ENCODE data around the gene ZNF362.
"Not testable (repeated sequence)": the region's sequence is repeated elsewhere in the genome, so short reads cannot be mapped to it uniquely, and the experiment has no call there.

Gene ZNF362

DNA sequence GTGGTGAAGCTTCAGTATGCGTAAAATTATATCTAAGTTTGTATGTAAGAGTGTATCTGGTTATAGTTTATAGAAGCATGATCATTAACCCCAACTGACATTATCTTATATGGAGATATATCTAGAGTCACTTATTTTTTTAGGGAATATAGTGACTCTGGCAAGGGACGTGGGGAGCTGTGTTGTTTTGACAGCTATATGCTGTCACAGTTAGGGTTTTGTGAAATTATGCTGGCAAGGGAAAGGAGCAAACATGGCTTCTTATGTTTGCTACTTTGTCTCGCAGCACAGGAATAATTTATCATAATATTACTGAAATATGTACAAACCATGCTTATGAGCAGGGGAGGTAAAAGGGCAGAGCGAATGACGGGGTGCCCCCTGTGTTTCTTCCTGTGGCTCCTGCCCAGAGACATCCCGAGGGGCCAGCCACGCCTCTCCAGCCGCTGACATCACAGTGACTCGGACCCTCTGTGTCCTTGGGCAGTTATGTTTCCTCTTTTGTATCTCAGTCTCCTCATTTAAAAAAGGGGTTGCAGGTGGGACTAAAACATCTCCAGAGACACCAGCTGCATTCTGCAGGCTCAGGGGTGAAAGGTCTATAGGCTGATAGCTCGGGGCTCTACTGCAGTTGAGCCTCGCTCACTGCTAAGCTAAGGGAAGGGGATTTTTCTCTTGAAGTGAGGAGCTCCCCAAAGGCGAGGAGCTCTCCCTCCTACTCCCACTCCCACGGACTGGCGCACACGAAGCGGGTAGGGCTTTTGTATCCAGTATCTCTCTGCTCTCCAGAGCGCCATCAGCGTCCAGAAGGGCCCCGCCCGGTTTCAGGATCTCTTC, 49.7 kb downstream of the ZNF362 start:
- no peak for DNase-seq (ENCODE audit: low read depth in 2 of 2)

DNA sequence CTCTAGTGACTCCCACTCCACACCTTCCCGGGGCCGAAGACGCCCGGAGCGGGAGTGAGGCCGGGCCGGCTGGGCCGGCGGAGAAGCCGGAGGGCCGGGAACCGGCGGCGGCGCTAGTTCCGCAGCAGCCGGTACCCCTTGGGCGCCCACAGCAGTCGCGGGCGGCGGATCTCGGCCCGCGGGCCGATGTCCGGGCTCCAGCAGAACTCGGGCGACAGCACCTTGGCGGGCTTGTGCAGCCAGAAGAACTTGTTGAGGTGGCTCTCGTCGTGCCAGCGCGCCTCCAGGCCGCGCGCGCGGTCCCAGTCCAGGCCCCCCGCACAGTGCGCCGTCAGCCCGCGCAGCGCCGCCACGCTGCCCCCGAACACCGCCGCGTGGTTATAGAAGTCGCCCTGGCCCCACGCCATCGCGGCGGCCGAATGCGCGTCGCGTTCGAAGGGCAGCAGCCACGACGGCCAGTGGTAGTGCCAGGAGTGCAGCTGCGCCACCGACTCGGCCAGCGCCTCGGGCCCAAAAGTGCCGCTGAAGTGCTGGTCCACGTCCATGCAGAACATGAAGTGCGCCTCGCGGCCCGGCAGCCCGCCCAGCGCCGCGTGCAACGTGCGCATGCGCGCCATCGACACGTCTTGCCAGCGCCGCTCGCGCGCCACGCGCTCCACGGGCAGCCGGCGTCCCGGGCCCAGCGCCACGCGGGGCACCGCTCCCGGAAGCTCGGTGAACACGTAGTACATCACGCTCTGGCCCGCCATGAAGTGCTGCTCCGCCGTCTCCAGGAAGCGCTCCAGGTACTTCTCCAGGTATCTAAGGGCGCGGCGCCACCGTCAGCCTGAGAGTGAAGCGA, 50.6 kb downstream of the ZNF362 start:
- no peak for DNase-seq (ENCODE audit: low read depth in 2 of 2)

DNA sequence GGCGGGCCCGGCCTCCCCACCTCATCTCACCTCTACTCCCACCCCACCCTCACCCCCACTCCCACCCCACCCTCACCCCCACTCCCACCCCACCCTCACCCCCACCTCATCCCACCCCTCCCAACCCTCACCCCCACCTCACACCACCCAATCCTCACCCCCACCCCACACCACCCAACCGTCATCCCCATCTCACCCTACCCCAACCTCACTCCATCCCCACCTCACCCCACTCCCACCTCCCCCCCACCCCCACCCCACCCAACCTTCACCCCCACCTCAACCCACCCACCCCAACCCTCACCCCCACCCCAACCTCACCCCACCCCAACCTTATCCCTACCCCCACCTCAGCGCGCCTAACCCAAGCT, 51.2 kb downstream of the ZNF362 start:
- no peak for DNase-seq (ENCODE audit: low read depth in 2 of 2)

DNA sequence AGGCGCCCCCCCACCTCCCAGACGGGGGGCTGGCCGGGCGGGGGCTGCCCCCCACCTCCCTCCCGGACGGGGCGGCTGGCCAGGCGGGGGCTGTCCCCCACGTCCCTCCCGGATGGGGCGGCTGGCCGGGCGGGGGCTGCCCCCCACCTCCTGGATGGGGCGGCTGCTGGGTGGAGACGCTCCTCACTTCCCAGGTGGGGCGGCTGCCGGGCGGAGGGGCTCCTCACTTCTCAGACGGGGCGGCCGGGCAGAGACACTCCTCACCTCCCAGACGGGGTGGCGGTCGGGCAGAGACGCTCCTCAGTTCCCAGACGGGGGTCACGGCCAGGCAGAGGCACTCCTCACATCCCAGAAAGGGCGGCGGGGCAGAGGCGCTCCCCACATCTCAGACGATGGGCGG, 53.1 kb downstream of the ZNF362 start:
- not testable (repeated sequence) for DNase-seq (ENCODE audit: low read depth in 2 of 2)

DNA sequence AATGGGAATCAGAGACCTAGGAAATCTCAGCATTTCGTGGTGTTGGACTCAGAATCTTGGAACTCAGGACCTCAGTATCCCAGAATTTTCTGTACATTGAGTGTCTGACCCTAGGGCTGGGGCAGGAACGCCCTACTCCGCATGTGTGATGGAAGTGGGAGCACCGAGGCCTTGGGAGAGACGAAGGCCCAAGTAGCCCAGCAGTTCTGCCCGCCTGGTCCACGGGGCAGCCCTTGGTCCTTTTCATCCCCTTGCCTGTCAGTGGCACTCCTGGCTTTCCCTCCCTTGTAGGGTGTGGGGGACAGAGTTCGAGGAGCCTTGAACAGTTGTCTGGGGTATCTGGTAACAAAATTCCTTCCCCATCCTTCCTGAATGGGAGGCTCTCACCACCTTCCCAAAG, 54.4 kb downstream of the ZNF362 start:
- no peak for DNase-seq (ENCODE audit: low read depth in 2 of 2)

DNA sequence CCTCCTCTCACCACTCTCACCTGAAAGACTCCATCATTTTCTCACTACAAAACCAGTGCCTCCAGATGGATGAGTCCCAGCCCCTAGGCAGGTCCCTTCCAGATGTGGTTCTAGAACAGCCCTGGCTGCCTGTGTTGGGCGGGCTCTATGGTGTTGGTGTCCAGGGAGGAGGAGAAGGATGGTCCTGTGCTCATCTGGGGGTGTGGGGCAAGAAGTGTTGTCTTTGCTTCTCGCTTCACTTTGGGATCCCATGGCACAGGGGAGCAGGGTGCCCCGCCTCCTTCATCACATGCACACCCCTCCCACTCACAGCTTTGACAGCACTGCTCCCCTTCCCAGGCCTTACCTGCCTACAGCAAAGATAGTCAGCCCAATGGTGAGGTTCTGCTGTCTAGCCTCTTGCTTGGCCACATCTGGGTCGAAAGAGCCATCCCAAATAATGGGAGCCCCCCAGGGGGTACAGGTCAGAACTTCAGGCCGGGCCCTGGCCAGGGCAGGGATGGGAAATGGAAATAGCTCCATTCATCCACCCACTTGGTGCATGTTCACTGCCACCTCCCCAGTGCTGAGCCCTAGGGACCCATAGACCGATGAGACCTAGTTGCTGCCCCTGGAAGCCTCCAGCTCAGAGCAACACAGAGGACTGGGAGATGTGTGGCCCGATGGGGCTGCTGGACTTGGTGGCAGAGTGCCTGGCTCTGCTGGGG, 55.6 kb downstream of the ZNF362 start:
- no peak for DNase-seq (ENCODE audit: low read depth in 2 of 2)

DNA sequence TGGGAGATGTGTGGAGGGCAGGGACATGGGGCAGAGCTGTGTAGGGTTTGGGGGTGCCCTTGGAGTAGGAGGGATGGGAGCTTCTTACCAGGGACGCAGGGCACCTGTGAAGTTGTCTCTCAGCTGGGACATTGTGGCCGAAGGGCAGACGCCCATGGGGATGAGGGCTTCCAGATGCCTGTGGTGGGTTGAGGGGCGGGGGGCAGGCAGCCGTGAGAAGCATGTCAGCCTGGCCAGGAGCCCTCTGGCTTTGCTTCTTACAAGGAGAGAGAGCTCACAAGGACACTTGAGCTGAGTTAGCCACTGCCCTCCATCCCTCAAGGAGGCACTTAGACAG, 56.1 kb downstream of the ZNF362 start:
- no peak for DNase-seq (ENCODE audit: low read depth in 2 of 2)

DNA sequence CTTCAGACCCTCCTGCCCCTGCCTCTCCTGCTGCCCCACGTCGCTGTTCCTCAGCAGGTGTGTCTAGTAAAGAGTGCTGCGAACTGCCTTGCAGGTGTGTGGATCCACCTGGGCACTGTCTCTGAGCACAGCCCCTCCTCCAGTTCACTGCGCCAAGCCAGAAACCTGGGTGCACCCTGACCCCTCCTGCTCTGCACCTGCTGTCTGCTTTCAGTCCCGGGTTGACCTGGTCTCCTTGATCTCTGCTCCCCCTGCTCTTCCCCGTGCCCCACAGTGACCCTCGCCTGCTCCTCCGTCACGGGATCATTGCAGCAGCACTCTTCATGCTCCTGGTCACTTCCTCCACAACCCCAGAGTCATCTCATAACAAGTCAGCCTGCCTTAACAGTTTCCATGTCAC, 58.1 kb downstream of the ZNF362 start:
- DNase-seq (ENCODE audit: low read depth in 2 of 2): no peak

DNA sequence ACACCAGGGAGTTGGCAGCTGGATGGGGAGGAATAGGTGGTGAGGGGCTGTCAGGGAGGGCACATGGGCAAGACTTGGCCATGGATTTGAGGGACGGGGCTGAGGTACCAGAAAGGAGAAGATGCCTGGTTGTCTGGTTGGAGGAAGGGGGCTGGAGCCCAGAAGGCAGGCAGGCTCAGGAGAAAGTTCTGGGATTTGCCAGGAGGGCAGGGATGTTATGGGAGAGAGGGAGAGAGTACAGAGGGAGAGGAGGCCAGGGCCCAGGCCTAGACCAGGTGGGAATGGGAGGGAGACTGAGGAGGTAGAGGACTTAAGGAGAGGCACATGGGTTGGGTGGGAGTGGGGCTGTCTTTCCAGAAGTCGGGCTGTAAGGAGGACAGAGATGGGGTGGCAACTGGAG, 60.3 kb downstream of the ZNF362 start:
- DNase-seq (ENCODE audit: low read depth in 2 of 2): no peak

DNA sequence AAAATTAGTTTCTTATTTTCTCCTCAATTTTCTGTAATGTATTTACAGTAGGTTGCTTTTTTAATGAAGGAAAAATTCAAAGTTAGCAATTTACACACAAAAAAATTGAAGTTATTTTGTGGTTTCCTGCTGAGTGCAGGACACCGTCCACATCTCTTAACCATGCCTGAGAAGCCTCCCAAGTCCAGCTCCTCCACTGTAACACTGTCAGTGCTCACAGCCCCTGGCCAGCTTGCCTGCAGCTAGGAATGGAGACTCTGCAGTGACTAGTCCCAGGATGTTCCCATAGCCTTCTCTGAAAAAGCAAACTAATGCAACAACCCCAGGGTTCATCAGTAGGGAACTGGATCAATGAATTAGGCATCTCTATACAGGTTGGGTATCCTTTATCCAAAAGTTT, 61.1 kb downstream of the ZNF362 start:
- no peak for DNase-seq (ENCODE audit: low read depth in 2 of 2)

DNA sequence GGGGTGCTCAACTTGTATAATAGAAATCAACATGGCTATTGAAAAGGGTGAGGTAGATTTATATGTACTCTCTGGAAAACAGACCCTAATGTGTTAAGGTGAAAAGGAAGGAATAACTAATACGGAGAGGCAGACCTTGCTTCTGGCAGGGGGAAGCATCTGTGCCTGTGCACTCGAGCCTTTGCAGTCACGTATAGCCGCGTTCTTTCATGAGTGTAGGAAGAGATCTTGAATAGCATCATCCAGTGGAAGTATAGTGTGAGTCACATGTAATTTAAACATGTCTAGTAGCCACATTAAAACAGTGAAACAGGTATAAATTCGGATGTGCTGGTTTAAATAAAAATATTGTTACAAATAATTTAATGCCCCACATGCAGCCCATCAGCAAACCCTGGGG, 61.7 kb downstream of the ZNF362 start:
- DNase-seq (ENCODE audit: low read depth in 2 of 2): no peak

DNA sequence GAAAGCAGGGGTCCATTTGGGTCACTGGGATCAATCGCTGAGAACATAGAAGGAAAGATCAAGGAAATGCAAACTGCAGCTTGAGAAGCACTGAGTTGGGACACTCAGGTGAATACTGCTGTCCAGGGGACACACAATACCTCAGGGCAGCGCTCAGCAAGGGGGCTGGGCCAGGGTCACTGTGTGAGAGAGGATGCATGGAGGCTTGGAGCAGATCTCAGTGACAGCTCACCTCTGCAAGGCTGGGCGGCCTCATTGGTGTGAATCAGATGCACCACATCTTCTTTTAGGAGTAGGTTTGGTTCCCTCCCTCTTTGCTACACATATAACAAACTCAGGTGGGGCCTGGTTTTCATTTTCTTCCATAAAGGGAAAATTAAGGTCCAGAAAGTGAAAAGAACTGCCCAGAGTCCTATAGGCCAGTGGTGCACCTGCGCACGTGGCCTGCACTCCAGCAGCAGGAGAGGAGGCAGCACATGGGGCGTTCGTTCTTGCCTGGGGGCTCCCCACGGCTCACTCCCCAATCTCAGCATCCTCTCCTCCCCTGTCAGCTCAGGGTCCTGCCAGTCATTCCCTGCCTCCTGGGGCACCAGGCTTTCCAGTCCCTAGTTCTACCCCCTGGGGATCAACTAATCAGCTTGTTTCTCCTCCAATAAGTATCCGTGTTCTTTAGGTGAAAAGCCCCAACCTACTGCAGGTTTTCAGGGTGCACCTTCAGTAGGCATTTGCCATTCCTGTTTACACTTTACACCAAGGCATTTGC, 63.1 kb downstream of the ZNF362 start:
- no peak for DNase-seq (ENCODE audit: low read depth in 2 of 2)

DNA sequence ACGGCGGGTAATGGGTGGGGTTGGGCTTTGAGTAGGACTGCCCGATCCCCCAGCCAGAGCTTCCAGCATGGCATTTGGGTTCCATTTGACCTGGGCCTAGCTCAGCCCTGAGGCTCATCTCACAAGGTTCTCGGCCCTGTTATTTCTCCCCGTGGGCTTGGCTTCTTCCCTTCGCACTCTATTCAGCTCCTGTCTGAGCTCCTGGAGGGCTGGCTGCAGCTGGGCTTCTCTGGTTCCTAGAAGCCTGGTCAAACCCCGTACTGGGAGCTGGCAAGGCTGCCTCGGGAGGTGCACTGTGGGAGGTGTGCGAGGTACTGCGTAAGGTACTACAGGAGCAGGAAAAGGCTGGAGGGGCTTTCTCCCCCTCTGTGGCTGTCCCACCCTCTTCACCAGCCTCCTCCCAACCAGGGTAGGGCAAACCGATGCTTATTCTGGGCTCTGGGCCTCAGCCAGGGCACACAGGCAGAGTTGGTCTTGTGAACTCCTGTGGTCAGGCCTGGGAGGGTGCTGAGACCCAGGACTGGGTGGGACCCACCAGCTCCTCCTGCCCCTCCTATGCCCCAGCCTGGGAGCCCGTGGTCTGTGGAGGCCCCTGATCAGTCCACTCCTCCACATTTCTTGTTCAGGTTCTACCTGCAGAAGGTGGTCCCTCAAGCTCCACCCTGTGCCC, 63.8 kb downstream of the ZNF362 start:
- no peak for DNase-seq (ENCODE audit: low read depth in 2 of 2)

DNA sequence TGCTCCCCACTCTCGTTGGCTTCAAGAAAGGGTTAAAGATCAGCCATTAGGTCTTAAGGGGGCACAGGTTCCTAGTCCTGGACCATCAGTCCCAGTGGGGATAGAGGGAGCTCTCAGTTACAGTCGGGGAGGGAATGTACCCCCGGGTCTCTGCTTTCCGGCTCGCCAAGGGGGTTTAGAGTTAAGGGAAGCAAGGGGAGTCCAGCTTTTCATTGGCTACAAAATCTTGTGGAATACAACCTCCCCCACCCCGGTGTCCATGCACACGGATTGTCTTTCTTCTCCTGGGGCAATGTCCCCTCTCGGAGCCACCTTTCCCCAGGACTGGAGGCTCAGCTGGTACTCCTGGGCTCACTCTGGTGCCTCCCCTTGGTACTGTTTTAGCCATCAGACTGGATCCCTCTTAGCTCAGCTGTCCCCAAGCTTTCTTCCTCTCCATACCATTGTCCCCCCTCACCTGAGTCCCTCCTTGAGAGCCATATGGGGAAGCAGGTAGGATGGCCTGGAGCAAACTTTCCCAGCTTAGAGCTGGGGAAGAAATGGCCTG, 64.4 kb downstream of the ZNF362 start, which contains the start of gene A3GALT2:
Gene A3GALT2 (minus strand): TSS at position 480 of the 547 bp plus-strand sequence. CDS start 0 bp downstream, at position 480.
- DNase-seq (ENCODE audit: low read depth in 2 of 2): no peak

DNA sequence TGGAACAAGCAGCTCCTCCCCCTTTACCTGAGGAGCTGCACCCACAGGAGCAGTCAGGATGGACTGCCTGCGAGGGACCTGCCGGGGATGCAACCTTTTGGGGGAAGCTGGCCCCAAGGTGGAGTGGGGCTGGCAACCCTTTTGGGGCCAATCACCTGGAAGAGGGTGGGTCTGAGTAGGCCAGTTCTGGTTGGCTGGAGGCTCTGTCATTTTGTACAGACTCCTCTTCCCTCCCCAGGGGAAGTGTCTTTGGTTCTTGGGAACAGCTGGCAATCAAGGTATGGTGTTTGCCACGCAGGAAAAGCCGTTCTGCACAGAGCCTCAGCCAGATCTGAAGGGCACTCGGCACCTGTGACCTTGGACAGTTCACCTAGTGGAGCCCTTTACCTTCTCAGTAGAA, 64.9 kb downstream of the ZNF362 start:
- DNase-seq (ENCODE audit: low read depth in 2 of 2): no peak

DNA sequence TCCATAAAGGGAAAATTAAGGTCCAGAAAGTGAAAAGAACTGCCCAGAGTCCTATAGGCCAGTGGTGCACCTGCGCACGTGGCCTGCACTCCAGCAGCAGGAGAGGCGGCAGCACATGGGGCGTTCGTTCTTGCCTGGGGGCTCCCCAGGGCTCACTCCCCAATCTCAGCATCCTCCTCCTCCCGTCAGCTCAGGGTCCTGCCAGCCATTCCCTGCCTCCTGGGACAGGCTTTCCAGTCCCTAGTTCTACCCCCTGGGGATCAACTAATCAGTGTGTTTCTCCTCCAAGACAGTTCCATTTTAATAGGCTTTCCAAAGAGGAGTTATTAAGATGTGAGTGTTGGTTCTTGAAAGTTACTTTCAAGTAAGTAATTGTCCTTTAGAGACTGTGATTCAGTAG, 65.8 kb downstream of the ZNF362 start:
- DNase-seq (ENCODE audit: low read depth in 2 of 2): no peak

DNA sequence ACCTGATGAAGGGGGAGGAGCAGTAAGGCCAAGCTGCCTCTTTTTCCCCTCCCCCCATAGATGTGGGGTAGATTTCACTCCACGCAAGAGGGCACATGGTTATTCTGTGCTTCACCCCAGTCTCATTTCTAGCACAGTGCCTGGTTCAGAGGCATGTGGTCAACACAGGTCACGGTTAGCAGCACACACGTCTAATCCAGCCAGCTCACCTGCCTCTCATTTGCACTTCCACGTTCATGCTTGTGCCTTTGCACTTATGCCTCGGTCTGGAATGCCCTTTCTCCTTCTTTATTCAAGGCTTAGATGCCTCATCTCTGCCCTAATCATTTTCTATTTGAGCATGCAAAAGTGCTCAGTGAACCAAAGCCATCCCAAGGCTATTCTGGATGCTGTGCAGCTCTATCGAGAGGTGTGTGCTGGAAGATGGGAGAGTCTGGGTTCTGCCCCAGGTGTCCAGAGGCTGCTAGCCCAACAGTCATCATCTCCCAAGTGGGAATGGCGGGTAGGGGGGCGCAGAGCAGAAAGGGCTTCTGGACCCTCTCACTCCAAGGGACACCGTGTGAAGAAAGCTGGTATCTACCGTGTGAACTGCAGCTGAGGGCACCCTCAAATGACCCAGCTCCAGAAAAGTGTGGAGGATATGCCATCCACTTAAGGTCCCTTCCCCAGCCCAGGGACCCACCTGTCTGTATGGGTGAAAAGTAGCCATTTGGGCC, 66.7 kb downstream of the ZNF362 start:
- no peak for DNase-seq (ENCODE audit: low read depth in 2 of 2)

DNA sequence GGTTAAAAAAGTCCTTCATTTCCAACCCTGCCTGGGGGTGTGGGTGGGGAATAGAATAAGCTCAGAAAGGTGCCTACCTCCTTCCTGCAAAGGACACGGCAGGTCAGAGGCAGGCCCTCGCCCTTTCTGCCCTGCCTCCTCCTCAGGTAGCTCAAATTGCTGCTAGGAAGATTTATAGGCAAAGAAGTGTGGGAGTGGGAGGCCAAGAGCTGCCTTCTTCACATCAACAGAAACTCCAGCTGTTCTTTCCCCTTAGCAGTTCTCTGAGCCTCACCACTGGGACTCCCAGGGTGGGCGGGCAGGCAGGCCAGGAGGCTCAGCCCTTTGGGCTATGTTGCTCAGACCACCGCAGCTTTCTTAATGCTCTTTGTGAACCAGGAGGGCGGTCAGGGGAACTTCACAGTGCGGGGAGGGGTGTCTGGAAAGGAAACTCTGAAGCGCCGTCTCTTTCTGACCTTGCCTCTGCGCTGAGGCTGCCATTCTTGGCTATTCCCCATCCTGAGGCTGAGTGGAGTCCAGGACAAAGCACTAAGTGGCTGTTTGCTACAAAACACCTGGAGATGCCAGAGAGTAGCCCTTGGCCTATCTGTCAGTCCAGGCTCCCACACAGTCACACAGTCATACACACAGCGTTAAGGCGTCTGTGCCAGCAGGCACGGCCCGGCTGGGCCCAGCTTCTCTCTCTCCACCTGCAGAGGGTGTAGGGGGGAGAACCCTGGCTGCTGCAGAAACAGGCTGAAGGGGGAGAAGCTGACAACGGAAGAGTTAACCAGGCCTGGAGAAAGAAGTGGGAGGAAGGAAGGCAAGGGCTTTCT, 67.6 kb downstream of the ZNF362 start:
- DNase-seq (ENCODE audit: low read depth in 2 of 2): no peak

All from fibroblast of skin of left biceps (primary cell).